T-helper 2 cell treated with Interferon-gamma antibody and Interleukin-4, amounts not matched to agents 5 μg/mL and 100 μg/mL, for 36 hours (primary cell): ENCODE results near the gene CYP17A1.
A peak's percentile ranks its signal among the peaks of the same experiment; 100 is the strongest.
"Not testable (repeated sequence)": the region's sequence is repeated elsewhere in the genome, so short reads cannot be mapped to it uniquely, and the experiment has no call there.

Experiments used
- DNase-seq: peaks from one replicate; pipeline ENCODE4 v3.0.0; 2021; ENCODE audit warnings: low spot score
- H3K27ac Mint-ChIP-seq: one replicate; pipeline ENCODE4 v1.8.0; 2021; ENCODE audit warnings: mild to moderate bottlenecking, mixed read lengths
- H3K27me3 Mint-ChIP-seq: one replicate; pipeline ENCODE4 v1.8.0; 2021; ENCODE audit warnings: low read depth, mixed read lengths
- H3K36me3 Mint-ChIP-seq: one replicate; pipeline ENCODE4 v1.8.0; 2021; ENCODE audit warnings: low read depth, mixed read lengths
- H3K4me1 Mint-ChIP-seq: one replicate; pipeline ENCODE4 v1.8.0; 2021; ENCODE audit warnings: low read depth, mixed read lengths
- H3K4me3 Mint-ChIP-seq: one replicate; pipeline ENCODE4 v1.8.0; 2022; ENCODE audit warnings: mild to moderate bottlenecking, moderate library complexity, mixed read lengths
- H3K9me3 Mint-ChIP-seq: one replicate; pipeline ENCODE4 v1.8.0; 2021; ENCODE audit warnings: mixed read lengths

CYP17A1 gene

GRCh38 chr10:102837230-102837721, at the start of gene CYP17A1:
Gene CYP17A1, minus strand, starts transcription at chr10:102837413. Its CDS starts 52 bp downstream, at chr10:102837361.
- Mint-ChIP-seq H3K4me3 (no peak within 1 kb of the TSS), H3K36me3 (no peaks in the 10 kb centered on the region), H3K9me3 (no peaks in the 10 kb centered on the region), H3K27me3 (peaks cover 11% of the 10 kb centered on the region), H3K27ac (no peak within 1 kb of the TSS), H3K4me1 (peaks cover 4% of the 10 kb centered on the region)
- DNase-seq = no peak

GRCh38 chr10:102880256-102880655, 43.0 kb upstream of the CYP17A1 start:
- no peak overlapping the region for H3K4me3 Mint-ChIP-seq
- no peaks in the 10 kb centered on the region for H3K36me3 Mint-ChIP-seq
- H3K27ac Mint-ChIP-seq = no peak overlapping the region
- H3K4me1 Mint-ChIP-seq = no peaks in the 10 kb centered on the region
- DNase-seq = no peak
- no peaks in the 10 kb centered on the region for H3K9me3 Mint-ChIP-seq
- no peaks in the 10 kb centered on the region for H3K27me3 Mint-ChIP-seq

- no peak overlapping the region for H3K4me3 Mint-ChIP-seq
- no peaks in the 10 kb centered on the region for H3K4me1 Mint-ChIP-seq
- no peak overlapping the region for H3K27ac Mint-ChIP-seq
- peaks cover 3% of the 10 kb centered on the region for H3K27me3 Mint-ChIP-seq
- H3K9me3 Mint-ChIP-seq = no peaks in the 10 kb centered on the region
- no peak for DNase-seq
- H3K36me3 Mint-ChIP-seq = no peaks in the 10 kb centered on the region
Measured at GRCh38 chr10:102878629-102879028, 41.4 kb upstream of the CYP17A1 start.

- DNase-seq = no peak
- peaks cover 3% of the 10 kb centered on the region for H3K27me3 Mint-ChIP-seq
- H3K4me1 Mint-ChIP-seq = no peaks in the 10 kb centered on the region
- H3K27ac Mint-ChIP-seq = no peak overlapping the region
- H3K36me3 Mint-ChIP-seq = no peaks in the 10 kb centered on the region
- H3K4me3 Mint-ChIP-seq = no peak overlapping the region
- no peaks in the 10 kb centered on the region for H3K9me3 Mint-ChIP-seq
Measured at GRCh38 chr10:102876747-102877153, 39.5 kb upstream of the CYP17A1 start.

- no peak for DNase-seq
- Mint-ChIP-seq H3K9me3 (no peaks in the 10 kb centered on the region), H3K4me3 (no peak overlapping the region), H3K36me3 (no peaks in the 10 kb centered on the region), H3K27ac (no peak overlapping the region), H3K27me3 (peaks cover 22% of the 10 kb centered on the region), H3K4me1 (peaks cover 11% of the 10 kb centered on the region)
Measured at GRCh38 chr10:102872163-102872562, 35.0 kb upstream of the CYP17A1 start.

- Mint-ChIP-seq H3K36me3 (no peaks in the 10 kb centered on the region), H3K4me3 (peak overlapping the region; percentile 78), H3K9me3 (no peaks in the 10 kb centered on the region), H3K27me3 (peaks cover 22% of the 10 kb centered on the region), H3K4me1 (peaks cover 11% of the 10 kb centered on the region), H3K27ac (no peak overlapping the region)
- DNase-seq = no peak
Measured at GRCh38 chr10:102870221-102870620, 33.0 kb upstream of the CYP17A1 start.

GRCh38 chr10:102869258-102870198, 32.3 kb upstream of the CYP17A1 start, which contains the start of gene AS3MT:
Gene AS3MT, plus strand, starts transcription at chr10:102869470. Its CDS starts 123 bp downstream, at chr10:102869593.
- peaks cover 11% of the 10 kb centered on the region for H3K4me1 Mint-ChIP-seq
- H3K36me3 Mint-ChIP-seq = no peaks in the 10 kb centered on the region
- DNase-seq = peak; percentile 11
- no peak within 1 kb of the TSS for H3K27ac Mint-ChIP-seq
- peak within 1 kb of the TSS; percentile 78 for H3K4me3 Mint-ChIP-seq
- H3K9me3 Mint-ChIP-seq = no peaks in the 10 kb centered on the region
- H3K27me3 Mint-ChIP-seq = peaks cover 22% of the 10 kb centered on the region

GRCh38 chr10:102868911-102869257, 31.7 kb upstream of the CYP17A1 start:
- H3K36me3 Mint-ChIP-seq = peaks cover 1% of the 10 kb centered on the region
- no peak for DNase-seq
- H3K9me3 Mint-ChIP-seq = no peaks in the 10 kb centered on the region
- H3K27me3 Mint-ChIP-seq = peaks cover 19% of the 10 kb centered on the region
- H3K4me3 Mint-ChIP-seq = peak overlapping the region; percentile 66
- H3K4me1 Mint-ChIP-seq = peaks cover 11% of the 10 kb centered on the region
- H3K27ac Mint-ChIP-seq = no peak overlapping the region

GRCh38 chr10:102865620-102866019, 28.4 kb upstream of the CYP17A1 start:
- peaks cover 9% of the 10 kb centered on the region for H3K36me3 Mint-ChIP-seq
- H3K27ac Mint-ChIP-seq = no peak overlapping the region
- H3K4me3 Mint-ChIP-seq = no peak overlapping the region
- peaks cover 16% of the 10 kb centered on the region for H3K27me3 Mint-ChIP-seq
- H3K9me3 Mint-ChIP-seq = no peaks in the 10 kb centered on the region
- peaks cover 11% of the 10 kb centered on the region for H3K4me1 Mint-ChIP-seq
- DNase-seq = no peak

GRCh38 chr10:102863660-102864059, 26.4 kb upstream of the CYP17A1 start:
- no peak overlapping the region for H3K4me3 Mint-ChIP-seq
- peaks cover under 1% of the 10 kb centered on the region for H3K4me1 Mint-ChIP-seq
- peaks cover 14% of the 10 kb centered on the region for H3K36me3 Mint-ChIP-seq
- H3K27me3 Mint-ChIP-seq = peaks cover under 1% of the 10 kb centered on the region
- no peaks in the 10 kb centered on the region for H3K9me3 Mint-ChIP-seq
- H3K27ac Mint-ChIP-seq = no peak overlapping the region
- no peak for DNase-seq

GRCh38 chr10:102859911-102860310, 22.7 kb upstream of the CYP17A1 start:
- H3K27ac Mint-ChIP-seq = no peak overlapping the region
- DNase-seq = no peak
- H3K4me3 Mint-ChIP-seq = no peak overlapping the region
- H3K36me3 Mint-ChIP-seq = peaks cover 14% of the 10 kb centered on the region
- H3K9me3 Mint-ChIP-seq = no peaks in the 10 kb centered on the region
- H3K4me1 Mint-ChIP-seq = peaks cover 2% of the 10 kb centered on the region
- no peaks in the 10 kb centered on the region for H3K27me3 Mint-ChIP-seq

- Mint-ChIP-seq H3K27me3 (no peaks in the 10 kb centered on the region), H3K9me3 (no peaks in the 10 kb centered on the region), H3K36me3 (peaks cover 8% of the 10 kb centered on the region), H3K4me1 (peaks cover 7% of the 10 kb centered on the region), H3K4me3 (no peak overlapping the region), H3K27ac (no peak overlapping the region)
- no peak for DNase-seq
Measured at GRCh38 chr10:102856758-102857424, 19.7 kb upstream of the CYP17A1 start.

GRCh38 chr10:102855731-102856436, 18.7 kb upstream of the CYP17A1 start:
- H3K36me3 Mint-ChIP-seq, H3K9me3 Mint-ChIP-seq, H3K4me1 Mint-ChIP-seq, H3K27ac Mint-ChIP-seq, H3K27me3 Mint-ChIP-seq, DNase-seq: not testable (repeated sequence)
- H3K4me3 Mint-ChIP-seq = peak overlapping the region; percentile 68

- H3K27ac Mint-ChIP-seq = not testable (repeated sequence)
Measured at GRCh38 chr10:102853237-102853636, 16.0 kb upstream of the CYP17A1 start.

More at GRCh38 chr10:102853237-102853636, 16.0 kb upstream of the CYP17A1 start:
- H3K9me3 Mint-ChIP-seq, DNase-seq, H3K36me3 Mint-ChIP-seq, H3K4me3 Mint-ChIP-seq, H3K4me1 Mint-ChIP-seq, H3K27me3 Mint-ChIP-seq: not testable (repeated sequence)
